H1 (cell line): ENCODE results near the gene MST1R. TPM values are rescaled to one million over a fixed set of nuclear protein-coding genes. Genes with fewer than 3 reads are reported as not detected.

Source experiments
- ASH2L ChIP-seq: fragments of 200-600, 300-600 bp; sonication (generic); IDR thresholded peaks from one replicate; pipeline ENCODE4 v1.7.1; 2017; ENCODE audit warnings: low read length
- JUN ChIP-seq: IDR thresholded peaks from 2 replicates; pipeline ENCODE4 v1.6.1; 2011; ENCODE audit warnings: low read depth, mild to moderate bottlenecking, improper control_type of control experiment, low read length
- POU5F1 ChIP-seq: IDR thresholded peaks from 2 replicates; pipeline ENCODE4 v1.6.1; 2011; ENCODE audit warnings: low read depth, mild to moderate bottlenecking, low read length, moderate library complexity
- polyA plus RNA-seq, 7 experiments: library from polyadenylated mRNA; depleted of rRNA in 3 of 7; stranded (reverse) in 5 of 7; unstranded in 2 of 7; fragments of >200 nt in 5 of 7; fragments of 200-250 nt in 2 of 7; gene quantifications; 1 replicate in 5 of 7; 2 replicates in 1 of 7; 4 replicates in 1 of 7; pipeline versions ENCODE4 v1.2.1 to v1.2.3, GENCODE V29; 2011 to 2013; ENCODE audit warnings: missing spikeins in 2 of 7, mixed read lengths in 2 of 7
- total RNA-seq: library from RNA; stranded (reverse); fragmentation: NEBNext Ultra II Directional; extraction: Animal tissue kit (Norgen Biotek cat#: 25700); gene quantifications from 2 replicates; pipeline ENCODE4 v1.2.1, GENCODE V29; 2021

MST1R gene
- total and polyA plus RNA-seq, 2 of the 8 experiments (the other 6 are each of a cell fraction or from before 2014, with no cell fraction given), result 4.8 to 7.6 TPM

DNA sequence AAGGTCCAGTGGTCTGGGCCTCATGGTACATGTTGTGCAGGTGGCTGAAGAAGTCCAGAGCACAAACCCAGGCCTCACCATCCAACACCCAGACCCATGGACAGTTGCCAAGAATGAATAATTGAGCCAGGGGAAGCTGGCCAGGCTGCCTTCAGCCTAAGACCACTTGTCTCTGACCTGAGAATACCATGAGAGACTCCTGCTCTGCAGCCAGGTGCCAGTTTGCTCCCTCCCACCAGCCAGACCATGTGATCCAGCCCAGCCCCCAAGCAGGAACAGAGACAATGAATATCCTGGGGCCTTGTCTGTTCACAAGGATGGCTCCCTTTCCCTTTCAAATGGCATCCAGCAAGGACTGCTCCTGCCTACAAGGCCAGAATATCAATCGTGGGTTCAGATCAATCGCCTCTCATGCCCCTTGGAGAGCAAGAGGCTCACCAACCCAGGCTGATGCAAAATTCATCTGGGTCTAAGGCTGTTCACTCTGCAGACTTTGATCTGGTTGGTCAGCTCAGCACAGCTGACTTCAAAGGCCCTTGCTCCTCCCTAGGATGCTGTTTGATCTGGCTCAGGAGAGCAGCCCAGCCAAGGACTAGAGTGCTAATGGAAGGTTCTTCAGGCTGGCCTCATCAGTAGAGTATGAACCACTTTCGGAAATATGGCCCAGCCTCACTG lies 60.7 kb downstream of the MST1R start (continued):
- TF ChIP-seq ASH2L (no peak), POU5F1 (no peak), JUN (no peak)
